Measurements from ENCODE around the gene PRKCE.

The PRKCE gene

DNA sequence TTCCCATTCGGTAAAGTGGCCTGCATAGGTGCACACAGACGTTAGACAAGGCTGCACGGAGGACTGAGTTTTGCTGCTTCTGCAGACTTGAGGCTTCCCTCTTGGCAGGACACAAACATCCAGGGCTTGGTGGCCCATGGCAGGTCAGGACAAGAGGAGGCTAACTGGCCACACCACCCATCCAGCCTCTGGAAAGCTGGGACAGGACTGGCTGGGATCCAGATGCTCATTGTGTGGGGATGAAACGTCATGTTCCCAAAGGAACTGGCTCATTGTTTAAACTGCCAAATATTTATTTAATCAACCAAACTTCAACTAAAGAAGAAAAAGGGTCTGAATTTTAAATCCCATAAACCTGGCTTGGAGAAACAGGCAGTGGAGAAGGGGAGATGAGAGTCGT, 406.7 kb downstream of the PRKCE start:
- no peak overlapping the region for H3K4me3 ChIP-seq (ENCODE audit: low read depth, low read length)
- no peak for TF ChIP-seq CTCF (IDR thresholded peaks at IDR 0.05; ENCODE audit: low read depth, low read length)
- no peaks in the 10 kb centered on the region; the same call in 1 of the 2 replicates for H3K4me1 ChIP-seq
- H3K36me3 ChIP-seq: peaks cover 18% of the 10 kb centered on the region
- no peaks in the 10 kb centered on the region for H3K9me3 ChIP-seq
- no peak for DNase-seq
- no peaks in the 10 kb centered on the region for H3K27me3 ChIP-seq

GRCh38 chr2:46062637-46063412, 411.4 kb downstream of the PRKCE start:
- peak; percentile 98 for TF ChIP-seq CTCF (IDR thresholded peaks at IDR 0.05; ENCODE audit: low read depth, low read length)
- peak; percentile 82 for DNase-seq
- H3K9me3 ChIP-seq: no peaks in the 10 kb centered on the region
- no peaks in the 10 kb centered on the region; the same call in 1 of the 2 replicates for H3K4me1 ChIP-seq
- H3K36me3 ChIP-seq: peaks cover 8% of the 10 kb centered on the region; the same call in 1 of the 2 replicates
- no peak overlapping the region for H3K4me3 ChIP-seq (ENCODE audit: low read depth, low read length)
- no peaks in the 10 kb centered on the region for H3K27me3 ChIP-seq

- no peak for DNase-seq
- H3K4me3 ChIP-seq (ENCODE audit: low read depth, low read length): no peak overlapping the region
- TF ChIP-seq CTCF (IDR thresholded peaks at IDR 0.05; ENCODE audit: low read depth, low read length): no peak
- H3K36me3 ChIP-seq: no peaks in the 10 kb centered on the region
- H3K27me3 ChIP-seq: no peaks in the 10 kb centered on the region
- no peaks in the 10 kb centered on the region; the same call in 1 of the 2 replicates for H3K4me1 ChIP-seq
- no peaks in the 10 kb centered on the region for H3K9me3 ChIP-seq
These were observed 412.9 kb downstream of the PRKCE start for GRCh38 chr2:46064396-46064795.

- no peak for DNase-seq
- Histone ChIP-seq H3K4me3 (ENCODE audit: low read depth, low read length) (no peak overlapping the region), H3K4me1 (no peaks in the 10 kb centered on the region; the same call in 1 of the 2 replicates), H3K9me3 (no peaks in the 10 kb centered on the region), H3K27me3 (no peaks in the 10 kb centered on the region), H3K36me3 (no peaks in the 10 kb centered on the region)
- TF ChIP-seq CTCF (IDR thresholded peaks at IDR 0.05; ENCODE audit: low read depth, low read length): no peak
These were observed 413.7 kb downstream of the PRKCE start for GRCh38 chr2:46065152-46065551.

- TF ChIP-seq CTCF (IDR thresholded peaks at IDR 0.05; ENCODE audit: low read depth, low read length): no peak
- Histone ChIP-seq H3K36me3 (no peaks in the 10 kb centered on the region), H3K9me3 (no peaks in the 10 kb centered on the region), H3K4me3 (ENCODE audit: low read depth, low read length) (no peak overlapping the region), H3K27me3 (no peaks in the 10 kb centered on the region), H3K4me1 (no peaks in the 10 kb centered on the region; the same call in 1 of the 2 replicates)
- DNase-seq: no peak
These were observed 414.6 kb downstream of the PRKCE start for GRCh38 chr2:46066116-46066515.

- H3K36me3 ChIP-seq: no peaks in the 10 kb centered on the region
These were observed 415.1 kb downstream of the PRKCE start for GRCh38 chr2:46066601-46067000.

More at GRCh38 chr2:46066601-46067000, 415.1 kb downstream of the PRKCE start:
- H3K27me3 ChIP-seq: no peaks in the 10 kb centered on the region
- no peak for DNase-seq
- H3K4me1 ChIP-seq: no peaks in the 10 kb centered on the region; the same call in 1 of the 2 replicates
- H3K9me3 ChIP-seq: no peaks in the 10 kb centered on the region
- H3K4me3 ChIP-seq (ENCODE audit: low read depth, low read length): no peak overlapping the region
- TF ChIP-seq CTCF (IDR thresholded peaks at IDR 0.05; ENCODE audit: low read depth, low read length): no peak

All from BE2C (cell line).